Activated CD8-positive, alpha-beta memory T cell treated with anti-CD3 and anti-CD28 coated beads, Interleukin-2, amount 50 U/mL, for 1 hour (primary cell): ENCODE measurements around the gene TMPRSS5.

ENCODE experiments used
- DNase-seq: peaks from one replicate; pipeline ENCODE4 v3.0.0-alpha.2; 2020; ENCODE audit errors: extremely low read depth

The TMPRSS5 gene

GRCh38 chr11:113670149-113670830 is 35.8 kb downstream of the TMPRSS5 start:
- DNase-seq = no peak

GRCh38 chr11:113668255-113668654 is 37.9 kb downstream of the TMPRSS5 start:
- no peak for DNase-seq

GRCh38 chr11:113667801-113668200 is 38.3 kb downstream of the TMPRSS5 start:
- no peak for DNase-seq

GRCh38 chr11:113666584-113666983 is 39.5 kb downstream of the TMPRSS5 start:
- no peak for DNase-seq

GRCh38 chr11:113664981-113665710 is 41.0 kb downstream of the TMPRSS5 start:
- no peak for DNase-seq

GRCh38 chr11:113664069-113664980 is 41.8 kb downstream of the TMPRSS5 start:
- DNase-seq = no peak

GRCh38 chr11:113663567-113663966 is 42.5 kb downstream of the TMPRSS5 start:
- no peak for DNase-seq

- DNase-seq = no peak
Observed at GRCh38 chr11:113655771-113656170, 50.3 kb downstream of the TMPRSS5 start.

GRCh38 chr11:113651023-113651422 is 55.1 kb downstream of the TMPRSS5 start:
- DNase-seq = no peak

- DNase-seq = no peak
Observed at GRCh38 chr11:113649311-113649710, 56.8 kb downstream of the TMPRSS5 start.

- no peak for DNase-seq
Observed at GRCh38 chr11:113647856-113648255, 58.3 kb downstream of the TMPRSS5 start.

GRCh38 chr11:113647108-113647507 is 59.0 kb downstream of the TMPRSS5 start:
- DNase-seq = no peak

GRCh38 chr11:113645593-113646349 is 60.3 kb downstream of the TMPRSS5 start:
- DNase-seq = no peak

- DNase-seq = no peak
Observed at GRCh38 chr11:113644605-113645004, 61.5 kb downstream of the TMPRSS5 start.

- no peak for DNase-seq
Observed at GRCh38 chr11:113643701-113644100, 62.4 kb downstream of the TMPRSS5 start.

- no peak for DNase-seq
Observed at GRCh38 chr11:113643006-113643585, 63.0 kb downstream of the TMPRSS5 start.

- no peak for DNase-seq
Observed at GRCh38 chr11:113642090-113642489, 64.0 kb downstream of the TMPRSS5 start.

- no peak for DNase-seq
Observed at GRCh38 chr11:113638376-113638775, 67.7 kb downstream of the TMPRSS5 start.

- DNase-seq = no peak
Observed at GRCh38 chr11:113637636-113638035, 68.5 kb downstream of the TMPRSS5 start.
